Measurements from ENCODE around the gene DGKG.

Gene DGKG

DNA sequence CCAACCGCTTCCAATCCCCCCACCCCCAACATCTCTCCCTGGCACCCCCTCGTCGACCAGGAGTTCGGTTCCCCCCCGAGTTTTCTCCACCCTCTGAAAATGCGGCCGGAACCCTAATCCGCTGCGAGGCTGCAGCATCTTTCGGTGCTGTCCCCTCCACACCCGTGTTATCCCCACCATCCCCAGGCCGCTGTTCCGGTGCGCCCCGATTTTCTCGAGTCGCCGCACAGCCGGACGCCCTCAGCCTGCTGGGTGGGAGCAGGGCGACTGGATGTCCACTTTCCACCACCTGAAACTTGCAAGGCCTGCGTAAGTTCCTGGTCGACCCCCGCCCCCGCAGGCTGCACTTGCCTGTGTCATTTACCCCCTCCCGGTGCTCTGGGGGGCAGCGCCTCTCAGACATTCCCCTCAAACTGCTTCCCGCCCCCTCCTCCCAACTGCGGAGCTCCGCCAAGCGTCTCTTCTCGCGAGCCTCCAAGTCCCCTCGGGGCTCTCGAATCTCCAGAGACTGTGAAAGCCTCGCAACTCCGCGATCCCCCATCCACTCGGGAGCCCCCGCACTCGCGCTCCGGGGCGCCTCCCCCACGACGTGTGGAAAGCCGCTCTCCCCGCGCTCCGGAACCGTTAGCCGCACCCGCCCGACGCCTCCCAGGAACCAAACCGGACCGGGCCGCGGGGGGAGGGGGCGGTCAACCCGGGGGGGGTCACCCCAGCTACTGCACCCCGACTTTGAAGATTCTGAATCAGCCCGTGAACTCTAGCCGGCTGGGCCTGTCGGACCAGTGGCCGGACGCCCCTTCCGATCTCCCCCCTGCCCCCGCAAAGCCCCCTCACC lies 253.7 kb downstream of the DGKG start:
- CTCF ChIA-PET: interaction anchor here (0.6 to 0.7 kb wide), 3 partner anchors 105 to 171 kb away, joined by 3 read pairs; no protein-coding TSS in a partner anchor
- DNase-seq (ENCODE audit: extremely low spot score): peak; percentile 24

DNA sequence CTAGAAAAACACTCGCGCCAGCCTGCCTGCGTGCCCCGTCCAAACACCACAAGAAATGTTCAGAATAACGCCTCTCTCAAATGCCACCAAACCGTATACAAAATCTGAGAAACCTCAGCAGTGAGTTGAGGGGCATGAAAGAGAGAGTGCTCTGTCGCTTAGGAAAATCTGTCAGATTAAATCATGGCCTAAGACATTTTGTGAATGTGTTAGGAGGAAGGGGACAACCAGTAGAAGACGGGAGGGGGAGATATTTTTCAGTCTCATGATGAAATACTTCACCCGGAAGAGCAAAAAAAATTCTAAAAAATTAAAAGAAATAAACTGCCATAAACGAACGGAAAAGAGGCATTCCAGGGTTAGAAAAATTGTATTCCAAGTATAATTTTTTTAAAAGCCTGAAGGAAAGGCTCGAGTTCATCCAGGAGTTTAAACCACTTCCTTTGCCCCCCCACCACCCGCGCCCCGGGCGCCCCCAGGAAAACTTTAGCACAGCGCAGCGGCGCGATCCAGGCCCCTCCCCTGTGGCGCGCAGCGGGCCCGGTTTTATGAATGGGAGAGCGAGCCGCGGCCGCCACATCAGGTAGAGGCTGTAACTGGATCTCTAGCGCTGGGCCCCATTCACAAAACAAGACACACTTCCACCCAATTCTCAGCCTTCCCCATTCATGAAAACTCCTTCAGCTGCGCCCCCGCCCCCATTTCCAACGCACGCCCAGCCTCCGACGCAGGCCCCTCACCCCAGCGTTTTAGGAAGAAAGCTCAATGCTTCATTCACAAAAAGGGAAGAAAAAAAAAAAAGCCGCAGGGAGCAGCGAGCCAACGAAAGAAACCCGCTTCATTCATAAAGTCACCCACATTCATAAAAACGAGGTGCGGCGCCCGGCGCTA lies 254.6 kb downstream of the DGKG start:
- POLR2A ChIA-PET: no interaction called here

More for the DNA sequence above, 253.7 kb downstream of the DGKG start:
- TF ChIP-seq, protein P1, sequence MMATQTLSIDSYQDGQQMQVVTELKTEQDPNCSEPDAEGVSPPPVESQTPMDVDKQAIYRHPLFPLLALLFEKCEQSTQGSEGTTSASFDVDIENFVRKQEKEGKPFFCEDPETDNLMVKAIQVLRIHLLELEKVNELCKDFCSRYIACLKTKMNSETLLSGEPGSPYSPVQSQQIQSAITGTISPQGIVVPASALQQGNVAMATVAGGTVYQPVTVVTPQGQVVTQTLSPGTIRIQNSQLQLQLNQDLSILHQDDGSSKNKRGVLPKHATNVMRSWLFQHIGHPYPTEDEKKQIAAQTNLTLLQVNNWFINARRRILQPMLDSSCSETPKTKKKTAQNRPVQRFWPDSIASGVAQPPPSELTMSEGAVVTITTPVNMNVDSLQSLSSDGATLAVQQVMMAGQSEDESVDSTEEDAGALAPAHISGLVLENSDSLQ (IDR thresholded peaks at IDR 0.05): no peak
- TF ChIP-seq HDGF (IDR thresholded peaks at IDR 0.05; ENCODE audit: borderline replicate concordance): no peak
- TF ChIP-seq L3MBTL2 (conservative IDR thresholded peaks at IDR 0.05): no peak
- no peak for TF ChIP-seq FOXM1 (IDR thresholded peaks at IDR 0.05; ENCODE audit: borderline replicate concordance)
- no peak for TF ChIP-seq FOXK2 (IDR thresholded peaks at IDR 0.05)
- no peak for TF ChIP-seq LEF1 (IDR thresholded peaks at IDR 0.05; ENCODE audit: borderline replicate concordance)
- TF ChIP-seq FOXA1 (IDR thresholded peaks at IDR 0.05): no peak
- POLR2A ChIA-PET: no interaction called here

DNA sequence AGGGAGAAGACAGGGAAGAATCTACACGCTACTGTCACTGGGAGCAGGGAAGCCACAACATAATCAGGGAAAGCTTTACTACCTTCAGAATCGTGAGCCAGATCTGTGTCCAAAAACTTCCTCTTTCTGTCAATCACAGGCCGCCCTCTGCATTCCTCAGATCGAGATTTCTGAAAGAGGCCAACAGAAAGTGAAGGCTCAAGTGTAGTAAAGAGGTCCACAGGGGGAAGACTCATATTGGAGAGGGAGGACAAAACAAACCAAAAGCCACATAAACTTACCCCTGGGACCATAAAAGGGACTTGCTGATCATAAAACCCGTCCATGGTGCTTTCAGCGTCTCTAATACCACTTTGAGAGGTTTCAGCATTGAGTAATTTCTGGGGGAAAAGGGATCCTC lies 256.5 kb downstream of the DGKG start:
- CTCF ChIA-PET: no interaction called here
- TF ChIP-seq CTBP1 (IDR thresholded peaks at IDR 0.05; ENCODE audit: borderline replicate concordance) (0 out of 2 replicates have a peak, but pooled peaks have one; percentile 26), FOXK2 (IDR thresholded peaks at IDR 0.05) (no peak)
- TF ChIP-seq, protein P1 (IDR thresholded peaks at IDR 0.05): peak; percentile 75
- POLR2A ChIA-PET: no interaction called here
- DNase-seq (ENCODE audit: extremely low spot score): peak; percentile 8

More for the DNA sequence above, 254.6 kb downstream of the DGKG start:
- no peak for TF ChIP-seq SUZ12 (IDR thresholded peaks at IDR 0.05)
- TF ChIP-seq CTBP1 (IDR thresholded peaks at IDR 0.05; ENCODE audit: borderline replicate concordance): no peak
- TF ChIP-seq NFRKB (IDR thresholded peaks at IDR 0.05): no peak
- peak; percentile 69 for TF ChIP-seq ZNF384 (IDR thresholded peaks at IDR 0.05)
- TF ChIP-seq LEF1 (IDR thresholded peaks at IDR 0.05; ENCODE audit: borderline replicate concordance): no peak
- TF ChIP-seq L3MBTL2 (conservative IDR thresholded peaks at IDR 0.05): no peak
- CTCF ChIA-PET: interaction anchor here (0.6 kb wide), 2 partner anchors 104 to 172 kb away, joined by 3 read pairs; no protein-coding TSS in a partner anchor
- DNase-seq (ENCODE audit: extremely low spot score): peak; percentile 57

DNA sequence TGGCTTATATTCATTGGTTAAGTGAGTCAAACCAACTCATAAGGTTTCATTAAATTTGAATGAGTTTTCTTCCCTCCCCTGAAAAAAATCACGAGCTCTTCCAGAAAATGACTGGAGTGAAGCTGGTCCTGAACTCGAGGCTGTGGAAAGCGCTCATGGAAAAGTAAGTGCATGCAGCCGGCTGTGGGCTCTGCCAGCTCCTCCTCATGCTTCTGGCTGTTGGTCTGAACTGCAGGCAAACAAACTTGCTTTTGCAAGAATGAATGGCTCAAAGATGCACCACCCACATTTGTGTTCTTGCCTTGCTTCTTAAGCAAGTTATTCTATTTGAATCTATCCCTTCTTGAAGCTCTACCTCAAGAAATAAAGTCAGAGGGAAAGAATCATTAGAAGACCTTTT lies 259.3 kb downstream of the DGKG start:
- TF ChIP-seq ELF4 (IDR thresholded peaks at IDR 0.05) (no peak), HDGF (IDR thresholded peaks at IDR 0.05; ENCODE audit: borderline replicate concordance) (no peak), TARDBP (IDR thresholded peaks at IDR 0.05) (no peak), SUZ12 (IDR thresholded peaks at IDR 0.05) (no peak), FOXM1 (IDR thresholded peaks at IDR 0.05; ENCODE audit: borderline replicate concordance) (no peak), ZNF384 (IDR thresholded peaks at IDR 0.05) (no peak), SP1 (IDR thresholded peaks at IDR 0.05) (no peak), BHLHE40 (IDR thresholded peaks at IDR 0.05; ENCODE audit: borderline replicate concordance) (no peak), LEF1 (IDR thresholded peaks at IDR 0.05; ENCODE audit: borderline replicate concordance) (no peak), FOXK2 (IDR thresholded peaks at IDR 0.05) (no peak), FOXA1 (IDR thresholded peaks at IDR 0.05) (no peak)
- TF ChIP-seq, protein P1 (IDR thresholded peaks at IDR 0.05): no peak
- ChIA-PET CTCF (interaction anchor here (0.7 to 0.9 kb wide), 2 partner anchors 121 to 125 kb away, joined by 4 to 5 read pairs; no protein-coding TSS in a partner anchor), POLR2A (no interaction called here)
- DNase-seq (ENCODE audit: extremely low spot score): no peak

DNA sequence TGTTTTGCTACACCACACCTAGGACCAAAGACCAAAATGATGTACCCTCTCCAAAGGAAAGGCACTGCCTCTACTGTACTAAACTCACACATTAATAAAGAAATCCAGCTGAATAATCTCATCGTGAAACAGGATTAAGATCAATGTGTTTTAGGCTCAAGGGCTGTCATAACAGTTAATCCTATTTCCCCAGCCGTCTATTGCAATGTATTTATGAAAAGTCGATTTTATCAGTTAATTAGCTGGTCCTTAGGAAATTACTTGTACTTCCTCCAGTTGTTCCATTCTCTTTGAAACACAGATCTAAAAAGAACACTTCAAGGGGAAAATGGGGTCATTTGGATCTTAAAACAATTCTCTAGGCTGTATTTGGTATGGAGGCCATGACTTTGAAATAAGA lies 261.6 kb downstream of the DGKG start:
- TF ChIP-seq SUZ12 (IDR thresholded peaks at IDR 0.05) (no peak), ELF4 (IDR thresholded peaks at IDR 0.05) (no peak), LEF1 (IDR thresholded peaks at IDR 0.05; ENCODE audit: borderline replicate concordance) (no peak), FOXK2 (IDR thresholded peaks at IDR 0.05) (no peak), SP1 (IDR thresholded peaks at IDR 0.05) (no peak), BHLHE40 (IDR thresholded peaks at IDR 0.05; ENCODE audit: borderline replicate concordance) (no peak), HDGF (IDR thresholded peaks at IDR 0.05; ENCODE audit: borderline replicate concordance) (no peak), NFRKB (IDR thresholded peaks at IDR 0.05) (no peak), ARNT (IDR thresholded peaks at IDR 0.05) (no peak), CTBP1 (IDR thresholded peaks at IDR 0.05; ENCODE audit: borderline replicate concordance) (no peak), TARDBP (IDR thresholded peaks at IDR 0.05) (no peak), FOXA1 (IDR thresholded peaks at IDR 0.05) (no peak), FOXM1 (IDR thresholded peaks at IDR 0.05; ENCODE audit: borderline replicate concordance) (no peak), ZNF384 (IDR thresholded peaks at IDR 0.05) (no peak), L3MBTL2 (conservative IDR thresholded peaks at IDR 0.05) (no peak)
- TF ChIP-seq, protein P1 (IDR thresholded peaks at IDR 0.05): no peak
- CTCF ChIA-PET: no interaction called here

More for the DNA sequence above, 261.6 kb downstream of the DGKG start:
- DNase-seq (ENCODE audit: extremely low spot score): no peak
- POLR2A ChIA-PET: no interaction called here
